OCI-LY1 (cell line): ENCODE data around the gene STK31.

Source experiments
- H2AFZ ChIP-seq: fragments of 200-600 bp; sonication (generic), shearing (Covaris generic); 2 replicates; pipeline ENCODE4 v1.6.0; 2014; ENCODE audit warnings: antibody characterized with exemption, mild to moderate bottlenecking, low read length
- H3F3A ChIP-seq: fragments of 200-600 bp; sonication (generic), shearing (Covaris generic); 2 replicates; pipeline ENCODE4 v1.6.0; 2014; ENCODE audit warnings: mild to moderate bottlenecking, antibody characterized with exemption, low read length, moderate library complexity; ENCODE audit not compliant: insufficient read depth
- H3K27ac ChIP-seq: fragments of 200-600 bp; sonication (generic); 2 replicates; pipeline ENCODE4 v1.5.1; 2014; ENCODE audit warnings: low read length, mixed run types, mild to moderate bottlenecking, low read depth; ENCODE audit not compliant: poor library complexity, severe bottlenecking
- H3K27me3 ChIP-seq: fragments of 200-600 bp; sonication (generic); 2 replicates; pipeline ENCODE4 v1.6.0; 2014; ENCODE audit warnings: antibody characterized with exemption, mild to moderate bottlenecking, low read length, moderate library complexity; ENCODE audit not compliant: insufficient read depth
- H3K36me3 ChIP-seq: fragments of 200-600 bp; sonication (generic); 2 replicates; pipeline ENCODE4 v1.6.1; 2014; ENCODE audit warnings: mild to moderate bottlenecking, antibody characterized with exemption, low read length, moderate library complexity, mixed read lengths; ENCODE audit not compliant: insufficient read depth
- H3K4me1 ChIP-seq: fragments of 200-600 bp; sonication (generic); 2 replicates; pipeline ENCODE4 v1.5.1; 2014; ENCODE audit warnings: mild to moderate bottlenecking, low read length, moderate library complexity; ENCODE audit not compliant: insufficient read depth, severe bottlenecking
- H3K4me2 ChIP-seq: fragments of 200-600 bp; sonication (generic), shearing (Covaris generic); 2 replicates; pipeline ENCODE4 v1.6.1; 2014; ENCODE audit warnings: low read length
- H3K4me3 ChIP-seq: fragments of 200-600 bp; sonication (generic); 2 replicates; pipeline ENCODE4 v1.5.1; 2014; ENCODE audit warnings: low read length, low read depth, mild to moderate bottlenecking, mixed read lengths; ENCODE audit not compliant: poor library complexity, severe bottlenecking
- H3K79me2 ChIP-seq: fragments of 200-600 bp; shearing (Covaris generic); 2 replicates; pipeline ENCODE4 v1.6.1; 2016; ENCODE audit warnings: mixed run types, low read length, mixed read lengths; ENCODE audit not compliant: insufficient read depth
- H3K9ac ChIP-seq: fragments of 200-600 bp; sonication (generic), shearing (Covaris generic); 2 replicates; pipeline ENCODE4 v1.6.1; 2014; ENCODE audit warnings: mild to moderate bottlenecking, low read length, mixed read lengths
- H3K9me2 ChIP-seq: fragments of 200-600 bp; sonication (generic), shearing (Covaris generic); 2 replicates; pipeline ENCODE4 v1.6.1; 2014; ENCODE audit warnings: low read depth, mild to moderate bottlenecking, low read length, mixed read lengths
- H3K9me3 ChIP-seq: fragments of 200-600 bp; shearing (Covaris generic); 2 replicates; pipeline ENCODE4 v1.6.1; 2014; ENCODE audit warnings: low read length, mixed read lengths
- H4K20me1 ChIP-seq: fragments of 200-600 bp; sonication (generic), shearing (Covaris generic); 2 replicates; pipeline ENCODE4 v1.6.0; 2016; ENCODE audit warnings: mild to moderate bottlenecking, low read length; ENCODE audit not compliant: insufficient read depth
- EZH2 ChIP-seq: fragments of 200-600 bp; sonication (generic), shearing (Covaris generic); IDR thresholded peaks from 2 replicates; pipeline ENCODE4 v1.8.0; 2017; ENCODE audit warnings: borderline replicate concordance, mixed run types, mild to moderate bottlenecking, antibody characterized with exemption, low read length, moderate library complexity, mixed read lengths
- TF ChIP-seq, protein P1 (sequence below): fragments of 200-600 bp; sonication (generic), shearing (Covaris generic); IDR thresholded peaks from 2 replicates; pipeline ENCODE4 v1.5.1; 2017; ENCODE audit warnings: mild to moderate bottlenecking, antibody characterized with exemption, low read length, moderate library complexity, mixed read lengths

STK31 gene

GRCh38 chr7:23662984-23663313, 47.1 kb upstream of the STK31 start:
- Histone ChIP-seq H4K20me1 (no peaks in the 10 kb centered on the region), H3F3A (no peaks in the 10 kb centered on the region), H3K9me2 (no peaks in the 10 kb centered on the region), H2AFZ (no peak overlapping the region), H3K9me3 (peaks cover 14% of the 10 kb centered on the region; the same call in 1 of the 2 replicates), H3K4me1 (no peaks in the 10 kb centered on the region), H3K9ac (no peak overlapping the region), H3K4me2 (no peak overlapping the region), H3K36me3 (no peaks in the 10 kb centered on the region; the same call in 1 of the 2 replicates), H3K27ac (no peak overlapping the region), H3K79me2 (no peaks in the 10 kb centered on the region), H3K27me3 (0 out of 2 replicates have a peak, but pooled peaks cover 3% of the 10 kb centered on the region), H3K4me3 (no peak overlapping the region)
- TF ChIP-seq, protein P1, sequence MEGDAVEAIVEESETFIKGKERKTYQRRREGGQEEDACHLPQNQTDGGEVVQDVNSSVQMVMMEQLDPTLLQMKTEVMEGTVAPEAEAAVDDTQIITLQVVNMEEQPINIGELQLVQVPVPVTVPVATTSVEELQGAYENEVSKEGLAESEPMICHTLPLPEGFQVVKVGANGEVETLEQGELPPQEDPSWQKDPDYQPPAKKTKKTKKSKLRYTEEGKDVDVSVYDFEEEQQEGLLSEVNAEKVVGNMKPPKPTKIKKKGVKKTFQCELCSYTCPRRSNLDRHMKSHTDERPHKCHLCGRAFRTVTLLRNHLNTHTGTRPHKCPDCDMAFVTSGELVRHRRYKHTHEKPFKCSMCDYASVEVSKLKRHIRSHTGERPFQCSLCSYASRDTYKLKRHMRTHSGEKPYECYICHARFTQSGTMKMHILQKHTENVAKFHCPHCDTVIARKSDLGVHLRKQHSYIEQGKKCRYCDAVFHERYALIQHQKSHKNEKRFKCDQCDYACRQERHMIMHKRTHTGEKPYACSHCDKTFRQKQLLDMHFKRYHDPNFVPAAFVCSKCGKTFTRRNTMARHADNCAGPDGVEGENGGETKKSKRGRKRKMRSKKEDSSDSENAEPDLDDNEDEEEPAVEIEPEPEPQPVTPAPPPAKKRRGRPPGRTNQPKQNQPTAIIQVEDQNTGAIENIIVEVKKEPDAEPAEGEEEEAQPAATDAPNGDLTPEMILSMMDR = no peak
- TF ChIP-seq EZH2 = no peak

- Histone ChIP-seq H3K27me3 (0 out of 2 replicates have a peak, but pooled peaks cover 3% of the 10 kb centered on the region), H3K36me3 (no peaks in the 10 kb centered on the region), H3K79me2 (no peaks in the 10 kb centered on the region), H3K9ac (no peak overlapping the region), H3K4me1 (no peaks in the 10 kb centered on the region), H3K4me2 (no peak overlapping the region), H3K9me2 (no peaks in the 10 kb centered on the region), H3K9me3 (peaks cover 8% of the 10 kb centered on the region; the same call in 1 of the 2 replicates), H3F3A (no peaks in the 10 kb centered on the region), H3K27ac (no peak overlapping the region), H4K20me1 (no peaks in the 10 kb centered on the region), H3K4me3 (no peak overlapping the region), H2AFZ (no peak overlapping the region)
- TF ChIP-seq EZH2 = no peak
- TF ChIP-seq, protein P1 = no peak
Measured at GRCh38 chr7:23664122-23664521, 45.9 kb upstream of the STK31 start.

- Histone ChIP-seq H3K9me3 (peaks cover 16% of the 10 kb centered on the region), H3K9me2 (no peaks in the 10 kb centered on the region), H4K20me1 (no peaks in the 10 kb centered on the region), H3K79me2 (no peaks in the 10 kb centered on the region), H3K4me2 (no peak overlapping the region), H3K36me3 (no peaks in the 10 kb centered on the region), H3F3A (no peaks in the 10 kb centered on the region), H3K4me3 (no peak overlapping the region), H3K27ac (no peak overlapping the region), H3K27me3 (peaks cover 6% of the 10 kb centered on the region; the same call in 1 of the 2 replicates), H2AFZ (no peak overlapping the region), H3K9ac (no peak overlapping the region), H3K4me1 (no peaks in the 10 kb centered on the region)
- TF ChIP-seq EZH2 = no peak
- TF ChIP-seq, protein P1 = no peak
Measured at GRCh38 chr7:23672033-23672432, 38.0 kb upstream of the STK31 start.
